Activated T-cell treated with anti-CD3 and anti-CD28 coated beads for 4 hours (primary cell): Measurements from ENCODE around the gene ELF5.
A peak's percentile ranks its signal among the peaks of the same experiment; 100 is the strongest.

Experiments
- DNase-seq: peaks from one replicate; pipeline ENCODE4 v3.0.0-alpha.2; 2020

ELF5 gene

GRCh38 chr11:34521265-34521664, 7.7 kb upstream of the ELF5 start:
- no peak for DNase-seq

GRCh38 chr11:34519595-34520235, 6.1 kb upstream of the ELF5 start:
- DNase-seq, result no peak

DNA sequence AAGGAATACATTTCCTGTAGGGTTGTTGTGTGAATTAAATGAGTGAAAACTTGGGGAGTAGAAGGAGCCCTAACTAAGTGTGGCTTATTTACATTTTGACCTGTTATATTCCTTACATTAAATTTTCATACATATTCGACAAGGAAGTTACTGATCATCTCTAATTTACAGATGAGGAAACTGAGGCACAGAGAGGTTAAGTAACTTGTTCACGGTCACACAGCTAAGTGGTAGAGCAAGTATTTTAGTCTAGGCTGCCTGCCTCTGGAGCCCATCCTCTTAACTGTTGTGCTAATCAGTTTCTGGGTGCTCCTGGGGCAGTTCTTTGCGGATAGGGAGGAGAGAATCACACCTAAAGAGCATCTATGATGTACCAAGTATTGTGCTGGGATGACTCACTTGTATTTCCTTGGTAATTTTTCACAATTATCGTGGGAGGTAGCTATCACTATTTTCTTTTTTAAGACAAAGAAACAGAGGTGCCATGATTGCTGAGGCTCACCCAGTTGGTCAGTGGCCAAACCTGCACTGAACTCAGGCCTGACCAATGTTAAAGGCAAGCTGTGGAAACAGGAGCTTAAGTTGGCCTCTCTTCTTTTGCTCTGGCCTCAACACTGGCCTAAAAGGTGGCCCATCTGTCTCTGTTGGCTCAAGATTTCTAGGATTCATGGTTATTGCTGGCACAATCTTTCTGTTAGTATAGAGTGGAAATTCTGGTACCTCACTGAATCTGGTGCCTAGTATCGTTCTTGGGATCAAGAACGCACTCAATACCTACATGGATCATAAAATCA, 2.9 kb upstream of the ELF5 start:
- DNase-seq, result no peak

DNA sequence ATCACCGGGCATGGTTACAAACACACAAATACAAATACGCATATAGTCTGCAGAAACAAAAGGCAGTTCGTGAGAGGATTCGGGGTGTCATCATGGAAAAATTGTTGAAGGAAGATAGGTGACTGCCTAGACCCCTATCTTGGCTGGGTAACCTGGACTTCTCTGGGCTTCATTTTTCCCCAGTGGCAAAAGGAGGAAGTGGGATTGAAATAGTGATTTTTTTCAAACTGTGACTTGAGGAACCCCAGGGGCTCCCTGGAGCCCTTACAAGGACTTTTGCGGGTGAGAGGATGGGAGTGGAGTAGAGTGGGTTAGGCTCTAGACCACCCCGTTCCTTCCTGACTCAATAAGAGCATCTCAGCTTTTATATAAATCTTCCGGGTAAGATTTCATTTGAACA, 1.0 kb upstream of the ELF5 start:
- no peak for DNase-seq

DNA sequence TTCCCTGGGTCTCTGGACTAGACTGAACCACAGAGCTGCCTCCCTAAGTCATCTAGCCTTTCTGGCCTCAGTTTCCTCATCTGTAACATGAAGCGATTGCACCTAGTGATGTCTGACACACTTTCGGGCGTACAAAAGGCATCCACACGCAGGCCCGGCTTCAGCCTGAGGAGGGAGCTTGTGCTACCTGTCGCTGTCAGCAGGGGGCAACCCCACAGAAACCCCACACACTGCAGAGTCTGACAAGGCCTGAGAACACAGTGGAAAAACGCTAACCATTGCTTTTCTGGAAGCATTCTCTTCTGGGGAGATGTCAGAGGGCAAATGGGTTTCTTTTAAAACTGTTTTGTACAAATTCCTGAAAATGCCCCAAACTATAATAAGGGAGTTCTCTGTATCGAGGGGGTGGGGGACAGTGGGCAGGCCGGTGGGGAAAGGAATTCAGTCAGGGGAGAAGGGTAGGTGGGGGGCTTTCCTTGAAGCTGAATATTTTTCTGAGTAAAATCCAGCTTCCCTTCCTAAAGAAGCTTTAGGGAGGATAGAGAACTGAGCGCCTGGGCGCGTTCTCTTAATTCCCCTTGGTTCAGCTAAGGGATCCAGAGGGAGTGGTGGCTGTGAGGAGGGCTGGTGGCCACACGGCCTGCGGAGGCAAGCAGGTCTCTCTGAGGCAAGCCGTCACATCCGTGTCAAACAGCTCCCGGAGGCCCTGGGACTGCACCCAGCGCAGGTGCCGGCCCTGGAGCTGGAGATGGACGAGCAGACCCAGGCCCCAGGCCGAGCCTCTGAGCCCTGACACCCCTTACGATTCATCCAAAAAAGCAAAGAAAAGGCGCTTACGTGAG, 533 bp downstream of the ELF5 start:
- peak; percentile 27 for DNase-seq

GRCh38 chr11:34510673-34511072, 2.9 kb downstream of the ELF5 start:
- no peak for DNase-seq

DNA sequence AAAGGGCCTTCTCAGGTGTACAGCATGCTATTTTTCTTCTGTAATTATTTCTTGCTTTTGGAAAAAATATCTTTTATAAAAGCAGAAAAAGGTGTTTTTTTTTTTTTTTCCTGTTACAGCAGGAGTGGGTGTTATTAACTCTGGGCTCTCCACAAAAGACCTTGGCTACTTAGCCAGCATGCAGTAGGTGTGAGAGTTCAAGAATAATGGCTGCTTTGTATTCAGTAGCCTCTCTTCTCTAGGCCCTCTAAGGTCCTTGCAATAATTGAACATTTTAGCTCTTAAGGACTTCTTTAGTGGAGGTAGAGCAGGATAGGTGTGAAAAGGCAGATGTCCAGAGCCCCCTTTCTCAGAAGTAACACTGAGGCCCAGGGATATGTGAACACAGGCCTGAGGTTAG, 3.4 kb downstream of the ELF5 start:
- no peak for DNase-seq

GRCh38 chr11:34509336-34509876, 4.2 kb downstream of the ELF5 start:
- no peak for DNase-seq

- DNase-seq, result no peak
These were observed 5.1 kb downstream of the ELF5 start for GRCh38 chr11:34508524-34508923.

DNA sequence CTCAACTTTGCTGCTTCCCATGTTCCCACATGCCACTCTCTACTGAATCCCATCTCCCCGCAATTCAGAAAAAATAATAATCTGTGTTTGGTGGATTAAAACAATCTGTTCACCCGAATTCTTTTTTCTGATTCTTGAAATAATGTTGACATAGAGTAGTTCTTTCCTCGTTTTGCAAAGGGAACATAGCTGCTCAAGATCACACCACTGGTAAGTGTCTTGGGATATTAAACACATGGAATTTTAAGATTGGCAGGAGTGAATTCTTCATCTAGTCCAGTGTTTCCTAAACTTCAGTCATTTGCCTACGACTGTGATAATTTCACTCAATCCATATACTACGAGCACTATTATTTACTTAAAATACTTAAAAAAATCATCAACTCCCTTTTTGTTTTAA, 6.0 kb downstream of the ELF5 start:
- DNase-seq, result no peak

DNA sequence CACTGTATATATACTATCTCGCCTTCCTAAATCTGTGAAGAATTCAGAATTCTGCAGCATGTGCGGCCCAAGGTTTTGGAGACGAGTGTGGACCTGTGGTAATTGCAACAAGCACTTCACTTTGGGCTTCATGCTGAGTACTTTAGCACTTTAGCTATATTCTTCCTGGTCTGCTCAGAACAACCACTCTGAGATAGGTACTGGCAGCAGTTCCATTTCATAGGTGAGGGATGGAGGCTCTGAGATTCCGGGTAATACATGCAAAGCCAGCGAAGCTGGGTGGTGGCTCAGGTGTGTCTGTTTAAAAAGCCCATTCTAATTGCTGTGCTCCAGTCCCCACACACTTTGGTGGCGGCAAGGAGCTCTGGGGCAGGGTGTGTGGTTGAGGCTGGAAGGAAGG, 6.4 kb downstream of the ELF5 start:
- DNase-seq, result no peak

GRCh38 chr11:34505874-34506273, 7.7 kb downstream of the ELF5 start:
- no peak for DNase-seq

GRCh38 chr11:34502949-34503348, 10.6 kb downstream of the ELF5 start:
- DNase-seq, result no peak

DNA sequence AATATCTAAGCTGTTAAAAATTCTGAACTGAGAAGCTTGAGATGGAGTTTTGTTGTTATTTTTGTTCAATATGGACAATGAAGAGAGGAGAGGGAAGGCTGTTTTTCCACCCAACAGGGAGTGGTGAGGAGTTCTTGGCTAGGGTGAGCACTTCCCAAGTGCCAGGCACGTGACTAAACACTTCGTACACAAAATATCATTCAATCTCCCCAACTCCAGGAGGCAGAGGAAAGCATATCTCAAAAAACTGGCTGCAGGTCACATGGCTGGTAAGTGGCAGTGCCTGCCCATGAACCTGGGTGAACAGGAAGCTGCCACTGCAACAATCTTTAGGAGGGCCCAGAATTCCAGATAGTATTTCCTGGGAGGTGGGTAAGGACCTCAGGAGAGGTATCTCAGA, 11.6 kb downstream of the ELF5 start:
- no peak for DNase-seq

DNA sequence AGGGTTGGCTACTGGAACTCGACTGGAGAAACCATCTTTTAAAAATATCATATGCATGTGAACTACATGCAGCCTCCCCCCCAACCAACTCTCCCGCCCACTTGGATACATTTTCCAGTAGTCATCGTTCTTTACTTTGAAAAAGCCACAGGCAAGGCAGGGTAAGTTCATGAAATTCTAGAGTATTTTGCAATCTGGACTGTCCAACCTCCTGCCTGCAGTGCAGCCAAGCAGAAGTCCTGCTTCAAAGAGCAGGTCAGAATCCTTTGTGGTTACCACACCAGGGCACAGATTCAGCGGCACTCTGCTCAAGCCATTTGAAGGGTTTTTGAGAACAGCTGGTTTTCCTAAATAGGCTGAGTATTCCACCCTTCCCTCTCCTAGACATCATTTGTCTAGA, 12.1 kb downstream of the ELF5 start:
- DNase-seq, result no peak

- DNase-seq, result no peak
These were observed 13.7 kb downstream of the ELF5 start for GRCh38 chr11:34499719-34500500.

GRCh38 chr11:34495724-34496377, 17.7 kb downstream of the ELF5 start:
- DNase-seq, result no peak

- no peak for DNase-seq
These were observed 18.3 kb downstream of the ELF5 start for GRCh38 chr11:34495239-34495723.

DNA sequence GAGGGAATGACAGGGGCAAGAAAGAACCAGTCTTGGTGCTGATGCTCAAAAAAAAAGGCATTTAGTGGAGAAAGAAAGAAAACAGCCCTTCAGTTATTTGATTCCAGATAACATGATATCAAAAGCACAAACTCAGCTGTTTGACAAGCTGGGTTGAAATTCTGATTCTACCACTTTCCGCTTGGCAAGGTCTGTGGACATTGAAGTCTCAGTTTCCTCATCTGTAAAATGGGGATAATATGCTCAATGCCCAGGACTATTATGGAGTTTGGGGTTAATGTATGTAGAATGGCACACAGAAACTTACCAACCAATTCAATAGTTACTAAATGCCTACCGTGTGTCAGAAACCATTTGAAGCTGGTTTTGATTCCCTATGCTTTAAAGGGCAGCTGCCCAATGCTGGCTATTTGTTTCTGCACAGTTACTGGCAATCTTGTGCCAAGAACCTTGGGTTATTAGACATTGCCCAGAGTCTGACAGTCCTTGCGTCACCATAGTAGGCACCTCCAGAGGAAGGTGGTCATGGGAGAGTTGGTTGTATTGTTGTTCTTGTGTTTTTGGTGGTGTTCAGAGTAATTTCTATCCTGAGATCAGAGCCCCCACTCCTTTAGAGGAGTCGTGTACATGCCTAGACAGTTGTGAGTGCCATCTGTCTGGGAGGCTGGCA, 19.5 kb downstream of the ELF5 start:
- DNase-seq, result no peak

GRCh38 chr11:34493468-34493867, 20.1 kb downstream of the ELF5 start:
- no peak for DNase-seq

GRCh38 chr11:34492806-34493414, 20.7 kb downstream of the ELF5 start:
- DNase-seq, result peak; percentile 14
